CD4-positive, alpha-beta T cell treated with Interleukin-17A for 4 hours (primary cell): ENCODE measurements around the gene BACH2.
A peak's percentile ranks its signal among the peaks of the same experiment; 100 is the strongest.
"Not testable (repeated sequence)": the region's sequence is repeated elsewhere in the genome, so short reads cannot be mapped to it uniquely, and the experiment has no call there.

Experiments used
- DNase-seq: peaks from one replicate; pipeline ENCODE4 v3.0.0-alpha.2; 2020; ENCODE audit warnings: mixed read lengths

The BACH2 gene

DNA sequence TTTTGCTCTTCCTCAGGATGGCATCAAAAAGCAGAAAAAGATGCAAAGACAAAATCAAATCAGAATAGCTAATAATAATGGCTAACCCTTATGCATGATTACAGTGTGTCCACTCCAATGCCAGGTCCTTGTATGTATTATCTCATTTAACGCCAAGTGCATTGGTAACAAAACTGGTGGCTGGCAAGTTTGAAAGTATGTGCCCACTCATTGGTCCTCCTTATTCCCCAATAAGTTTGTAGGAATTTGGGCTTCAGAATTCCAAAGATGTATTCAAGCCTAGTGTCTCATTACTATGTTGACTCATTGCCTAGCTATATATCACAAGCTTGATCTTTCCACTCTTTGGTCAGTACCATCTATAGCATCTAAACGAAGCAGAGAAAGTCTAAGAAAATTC is 205.8 kb downstream of the BACH2 start:
- DNase-seq: no peak

DNA sequence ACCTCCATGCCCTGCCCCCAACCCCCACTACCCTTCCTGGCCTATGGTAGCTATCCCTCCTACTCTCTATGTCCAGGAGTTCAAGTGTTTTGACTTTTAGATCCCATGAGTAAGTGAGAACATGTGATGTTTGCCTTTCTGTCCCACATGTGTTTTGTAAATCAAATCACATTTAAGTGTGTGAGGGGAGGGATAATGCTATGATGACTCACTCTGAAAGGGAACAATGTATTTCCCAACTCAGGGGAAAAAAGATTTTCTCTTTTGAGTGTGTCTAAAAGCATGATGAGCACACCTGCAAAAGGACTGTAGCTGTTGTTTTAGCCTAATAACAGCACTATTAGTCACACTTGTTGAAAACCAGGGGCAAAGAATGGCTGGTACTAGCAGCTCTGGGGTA is 208.6 kb downstream of the BACH2 start:
- no peak for DNase-seq

DNA sequence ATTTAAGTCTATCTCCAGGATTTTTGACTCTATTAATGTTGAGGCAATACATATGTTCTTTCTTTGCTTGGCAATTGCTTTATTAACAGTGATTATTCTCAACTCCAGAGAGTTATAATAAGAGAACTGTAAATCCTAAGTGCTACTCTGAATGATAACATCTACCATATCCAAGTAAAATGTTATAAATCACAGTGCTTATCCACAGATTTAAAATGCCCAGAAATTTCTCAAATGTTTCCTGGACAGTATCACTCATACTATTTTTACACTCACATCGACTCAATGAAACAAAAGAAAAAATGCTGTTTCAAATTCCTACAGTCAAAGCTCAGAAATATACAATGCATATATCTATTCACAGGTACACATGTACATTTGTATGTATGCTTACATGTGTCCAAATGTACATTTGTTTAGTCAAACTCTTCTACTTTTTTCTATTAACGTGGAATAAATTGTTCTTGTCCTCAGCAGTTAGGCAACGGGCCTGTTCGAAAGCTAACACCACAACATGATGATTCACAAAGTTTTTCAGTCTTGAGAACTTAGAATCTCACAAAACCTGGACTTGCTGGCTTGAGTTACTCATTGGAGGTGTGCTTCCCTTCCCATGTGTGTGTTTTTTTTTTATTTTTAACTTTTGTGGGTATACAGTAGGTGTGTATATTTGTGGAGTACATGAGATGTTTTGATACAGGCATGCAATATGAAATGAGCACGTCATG is 209.4 kb downstream of the BACH2 start:
- no peak for DNase-seq

DNA sequence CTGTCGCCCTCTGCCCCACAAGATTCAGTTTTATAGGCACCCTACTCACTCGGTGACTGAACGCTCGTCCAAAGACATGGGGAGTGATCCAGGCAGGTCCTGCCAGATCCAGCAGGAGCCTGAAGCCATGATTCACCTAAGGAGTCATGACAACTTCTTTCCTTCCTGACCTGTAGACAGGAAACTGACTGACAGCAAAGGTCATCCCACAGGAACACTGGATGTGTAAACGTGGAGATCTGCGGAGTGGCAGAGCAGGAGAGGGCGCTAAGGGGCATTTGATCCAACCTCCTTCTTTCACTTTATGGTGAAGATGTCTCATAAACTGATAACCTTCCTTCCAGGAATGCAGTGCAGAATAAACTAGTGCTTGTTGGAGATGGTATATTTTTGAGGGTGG is 210.1 kb downstream of the BACH2 start:
- no peak for DNase-seq

DNA sequence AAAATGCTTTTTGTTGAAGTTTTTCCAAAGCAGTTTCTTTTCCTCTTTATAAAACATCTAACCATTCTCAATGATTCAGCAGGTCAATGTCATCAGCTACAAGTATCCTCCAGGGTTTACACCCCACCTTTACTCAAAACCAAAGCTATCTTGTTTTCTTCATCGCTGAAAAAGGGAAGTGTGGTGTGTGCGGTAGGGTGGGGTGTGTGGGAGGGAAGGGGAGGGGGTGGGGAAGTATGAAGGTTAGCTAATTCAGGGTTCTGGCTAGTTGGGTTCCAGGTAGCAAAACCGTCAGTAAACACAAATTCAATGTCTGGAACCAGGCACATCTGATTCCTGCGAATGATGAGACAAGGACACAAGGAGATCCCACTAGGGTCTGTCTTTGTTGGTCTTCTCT is 212.8 kb downstream of the BACH2 start:
- peak; percentile 69 for DNase-seq

DNA sequence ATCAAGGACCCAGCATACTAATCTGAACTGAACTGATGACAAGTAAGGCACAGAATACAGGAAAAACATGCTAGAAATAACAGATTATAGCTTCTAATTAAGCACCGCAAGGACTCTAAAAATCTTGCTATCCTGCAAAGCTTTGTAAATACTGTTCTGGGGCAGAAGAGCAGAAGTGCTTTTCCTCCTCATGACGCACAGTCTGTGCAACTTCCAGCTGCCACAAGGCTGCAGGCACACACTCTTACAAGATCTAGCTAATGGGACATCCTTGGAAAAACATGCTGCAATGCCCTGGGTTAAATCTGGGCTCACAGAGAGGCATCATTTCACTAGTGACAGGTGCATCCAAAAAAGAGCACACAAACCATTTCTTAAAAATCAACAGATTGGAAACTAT is 213.8 kb downstream of the BACH2 start:
- DNase-seq: peak; percentile 41

DNA sequence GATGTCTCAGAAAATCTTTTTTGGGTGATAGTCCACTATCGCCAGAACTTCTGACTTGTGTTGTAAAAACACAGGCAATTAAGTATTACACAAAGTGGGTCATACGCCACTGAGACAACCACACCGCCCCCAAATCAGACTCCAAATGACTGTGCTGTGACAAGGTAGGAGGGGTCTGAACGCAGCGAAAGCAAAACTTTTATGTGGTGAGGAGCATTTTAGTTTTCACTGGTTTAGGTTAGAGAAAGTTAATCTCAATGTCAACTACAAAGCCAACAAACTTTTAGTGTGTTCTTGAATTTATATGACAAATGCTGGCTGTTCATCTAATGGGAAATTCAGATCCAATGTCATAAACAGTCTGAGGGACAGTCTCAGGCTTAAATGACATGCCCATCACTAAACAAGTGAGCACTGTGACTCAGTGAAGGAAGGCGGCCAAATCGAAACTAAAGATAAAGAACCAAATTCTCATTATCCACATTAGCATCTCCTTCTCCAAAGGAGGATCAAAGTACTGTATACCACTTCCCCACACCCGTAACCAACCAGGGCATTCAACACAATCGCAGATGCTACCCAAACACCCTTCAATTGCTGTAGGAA is 215.7 kb downstream of the BACH2 start:
- DNase-seq: peak; percentile 70

DNA sequence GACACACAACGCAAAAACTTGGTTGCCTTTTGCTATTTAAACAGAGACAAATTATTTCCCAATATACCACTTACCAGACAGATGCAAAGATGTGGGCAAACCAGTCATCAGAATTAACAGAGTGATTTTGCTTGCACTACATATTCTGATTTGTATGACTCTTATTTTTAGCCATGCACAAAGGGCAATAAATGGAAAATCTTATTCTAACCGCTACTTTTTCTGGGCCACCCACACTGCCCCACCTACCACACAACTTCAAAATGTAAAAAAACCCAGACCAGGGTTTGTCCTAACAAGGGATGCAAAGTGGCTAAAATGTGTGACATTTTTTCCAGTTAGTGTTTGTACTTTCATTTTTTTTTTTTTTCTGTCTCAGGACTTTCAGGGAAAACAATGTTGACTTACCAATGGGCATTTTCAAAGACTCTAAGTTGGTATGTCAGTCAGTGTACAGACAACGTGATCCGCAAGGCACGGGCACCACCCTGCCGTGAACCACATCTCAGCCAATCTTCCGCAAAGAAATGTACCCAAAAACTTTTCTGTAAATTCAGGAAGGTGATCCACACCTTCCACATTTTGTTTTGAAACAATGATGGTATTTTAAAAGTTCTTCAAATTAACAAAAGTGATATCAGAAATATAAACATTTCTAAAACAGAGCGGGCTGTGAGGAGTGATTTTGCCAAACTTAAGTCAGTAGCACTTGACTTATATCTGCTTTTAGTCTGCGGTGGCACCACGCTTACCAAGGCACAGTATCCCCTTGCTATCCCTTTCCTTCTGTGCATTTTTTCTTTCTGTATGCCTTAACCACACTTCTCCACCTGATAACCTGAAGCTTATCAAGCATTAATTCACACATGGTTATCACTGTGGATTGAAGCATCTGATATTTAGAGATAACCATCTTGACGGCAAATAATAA is 216.8 kb downstream of the BACH2 start:
- DNase-seq: peak; percentile 34

DNA sequence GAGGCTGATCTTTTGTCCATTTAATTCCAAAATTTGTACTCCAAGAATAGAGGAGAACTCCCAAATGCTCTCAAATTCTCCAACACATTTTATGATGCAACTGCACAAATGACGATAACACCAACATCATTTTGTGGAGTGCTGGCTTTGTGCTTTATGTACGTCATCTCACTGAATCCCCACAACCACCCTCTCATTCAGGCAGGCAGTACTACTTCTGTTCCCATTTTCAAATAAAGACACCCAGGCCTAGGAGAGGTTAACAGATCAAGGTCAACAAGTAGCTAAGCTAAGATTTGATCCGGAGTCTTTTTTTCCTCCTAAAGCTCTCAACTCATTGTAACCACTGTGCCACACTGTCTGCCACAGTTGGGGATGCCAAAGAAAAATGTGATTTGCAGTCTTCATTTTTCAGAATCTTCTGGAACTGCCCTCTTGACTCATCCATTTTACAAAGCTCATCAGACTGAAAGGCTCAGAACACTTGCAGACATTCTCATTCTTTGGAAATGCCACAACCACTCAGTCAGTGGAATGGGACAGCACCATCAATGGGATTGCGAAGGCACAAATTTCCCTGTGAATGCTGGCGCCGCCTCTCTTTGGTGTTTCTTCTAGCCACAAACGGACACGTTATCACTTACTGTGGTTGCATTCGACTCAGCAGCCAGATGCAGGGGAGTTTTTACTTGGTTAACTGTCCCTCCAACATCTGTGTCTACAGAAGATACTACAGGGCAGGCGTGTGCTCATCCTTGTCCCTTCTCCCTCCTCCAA is 217.9 kb downstream of the BACH2 start:
- DNase-seq: peak; percentile 33

DNA sequence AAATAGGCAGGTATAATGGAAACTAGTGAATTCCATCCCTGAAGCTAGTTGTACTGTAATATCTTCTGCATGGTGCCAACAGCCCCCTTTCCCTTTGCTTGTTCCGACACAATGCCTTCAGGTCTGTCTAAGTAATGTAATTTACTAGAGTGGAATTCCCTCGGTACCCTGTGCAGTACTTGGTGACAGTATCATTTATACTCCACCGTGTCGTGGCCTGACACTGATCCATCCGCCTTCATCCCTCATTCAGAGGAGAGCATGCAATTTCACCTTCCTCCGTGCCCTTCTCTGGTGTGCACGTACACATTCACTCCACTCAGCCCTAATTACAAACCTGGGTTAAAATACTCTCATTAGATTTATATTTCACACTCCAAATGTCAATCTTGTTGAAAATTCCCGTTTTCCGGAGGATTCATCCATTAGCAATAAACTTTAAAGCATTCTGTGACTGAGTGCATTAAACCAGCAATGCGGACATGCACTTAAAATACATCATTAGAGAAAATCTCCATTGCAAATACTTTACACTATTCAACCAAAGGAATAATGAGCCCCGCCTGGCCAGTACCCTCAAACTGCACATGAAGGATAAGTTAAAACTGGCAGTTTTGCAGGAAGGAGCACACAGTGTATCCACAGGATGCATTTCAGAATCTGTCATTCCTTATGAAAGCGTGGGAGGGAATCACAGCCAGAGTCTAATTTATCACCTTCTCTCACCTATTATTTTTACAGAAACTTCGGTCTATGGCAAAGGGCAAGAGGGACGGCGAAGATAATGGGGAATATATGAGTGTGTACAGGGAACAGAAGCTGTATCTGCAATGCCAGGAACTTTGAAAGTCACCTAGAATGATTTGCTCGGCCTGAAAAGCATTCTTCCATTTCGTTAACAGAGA is 219.9 kb downstream of the BACH2 start:
- no peak for DNase-seq

DNA sequence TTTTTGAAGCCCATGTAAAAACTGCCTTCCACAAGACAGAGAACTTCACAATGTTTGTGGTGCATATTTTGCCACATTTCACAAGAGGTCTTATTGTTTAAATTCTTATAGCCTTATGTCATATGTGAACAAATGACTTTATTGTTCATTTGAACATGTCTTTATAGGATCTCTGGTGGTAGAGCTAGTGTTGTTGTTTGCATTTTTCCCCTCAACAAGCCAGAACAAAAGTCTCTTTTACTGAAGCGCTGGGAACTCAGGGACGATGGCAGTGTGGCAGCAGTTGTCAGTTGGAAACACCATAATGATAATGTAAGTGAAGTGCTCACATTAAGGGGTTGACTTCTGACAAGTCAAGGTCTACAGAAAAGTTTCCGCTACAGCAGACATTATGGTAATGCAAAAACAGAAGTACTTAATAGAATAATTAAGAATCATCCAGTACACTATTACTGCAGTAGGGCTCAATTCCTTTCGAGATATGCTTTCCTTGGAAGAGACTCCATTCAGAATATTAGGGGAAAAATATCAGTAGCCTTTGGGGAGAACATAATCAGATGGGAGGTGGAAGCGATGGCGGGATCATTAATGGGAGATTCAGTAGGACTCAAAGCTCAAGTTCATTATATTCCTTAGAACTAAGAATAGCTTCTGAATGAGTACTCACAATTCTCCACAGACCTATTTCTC is 222.3 kb downstream of the BACH2 start:
- no peak for DNase-seq

DNA sequence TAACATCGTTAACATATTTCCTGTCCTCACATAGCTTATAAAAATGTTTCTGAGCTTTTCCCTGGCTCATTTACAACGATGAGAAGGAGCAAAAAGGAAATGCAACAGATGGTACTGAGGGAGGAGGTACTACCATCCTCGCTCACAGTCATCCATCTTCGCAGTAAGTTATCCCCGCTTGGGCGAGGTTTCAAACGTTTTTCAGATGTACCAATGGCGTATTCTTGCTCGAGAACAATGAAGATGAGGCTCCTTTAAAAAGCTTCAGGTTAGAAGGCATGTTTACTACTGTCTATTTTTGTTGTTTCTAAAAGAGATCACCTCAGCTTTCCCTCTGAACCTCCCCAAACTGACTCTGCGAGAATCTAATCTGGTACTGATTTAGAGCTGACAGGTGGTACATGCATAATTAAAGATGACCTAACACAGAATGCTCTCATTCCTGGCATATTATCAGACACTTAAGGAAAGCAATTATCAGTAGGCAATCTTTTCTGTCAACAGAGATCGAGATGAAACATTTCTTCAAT is 223.6 kb downstream of the BACH2 start:
- DNase-seq: peak; percentile 16

DNA sequence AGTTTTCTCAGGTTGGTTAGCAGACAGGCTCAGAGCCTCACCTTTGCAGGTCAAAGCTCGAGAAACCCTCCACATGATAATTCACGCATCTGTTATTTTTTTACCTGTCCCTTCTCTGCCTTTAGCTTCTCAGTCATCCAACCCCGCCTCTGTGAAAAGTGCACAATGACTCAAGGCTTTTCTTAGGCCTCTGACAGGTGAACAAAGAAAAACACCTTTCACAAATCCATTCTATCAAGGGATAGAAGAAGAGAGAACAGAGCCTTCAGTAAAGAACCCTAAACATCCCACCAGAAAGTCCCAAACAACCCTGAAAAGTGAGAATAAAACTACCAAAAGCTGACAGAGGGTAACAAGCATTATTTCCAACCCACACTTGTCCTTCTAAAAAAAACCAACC is 224.1 kb downstream of the BACH2 start:
- DNase-seq: peak; percentile 28

DNA sequence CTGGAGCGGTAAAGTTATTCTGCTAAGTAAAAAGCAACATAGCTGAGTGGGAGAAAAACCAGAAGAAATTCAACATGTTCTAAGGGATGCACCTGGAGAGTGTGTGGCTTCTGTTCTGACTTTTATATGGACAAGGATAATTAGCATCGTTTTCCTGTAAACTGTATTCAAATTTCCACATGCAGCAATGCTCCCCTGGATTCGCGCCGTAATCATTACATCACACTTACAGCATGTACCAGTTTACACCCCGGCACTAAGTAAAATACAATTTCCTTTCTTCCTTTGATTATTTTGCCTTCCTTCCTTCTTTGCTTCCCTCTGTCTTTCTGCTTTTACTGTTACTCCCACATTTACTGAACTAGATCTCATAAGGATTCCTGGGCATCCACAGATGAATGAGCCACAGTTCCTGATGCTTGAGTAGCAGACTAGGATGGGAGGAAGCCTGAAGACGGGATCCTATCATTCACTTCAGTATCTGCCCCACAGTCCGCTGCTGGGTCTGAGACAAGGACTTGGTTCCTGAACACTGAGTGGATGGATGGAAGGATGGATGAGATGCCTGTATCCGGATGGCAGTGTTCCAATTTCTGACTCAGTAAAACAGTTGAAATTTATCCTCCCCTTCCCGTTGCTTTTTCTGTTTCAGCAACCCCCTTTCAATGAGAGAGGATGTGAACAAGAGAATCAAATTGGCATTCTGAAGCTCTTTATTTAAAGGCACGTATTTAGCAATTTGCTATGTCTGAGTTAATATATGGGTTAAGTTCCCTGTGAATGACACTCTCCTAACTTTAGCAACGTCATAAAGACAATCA is 227.7 kb downstream of the BACH2 start:
- DNase-seq: no peak

DNA sequence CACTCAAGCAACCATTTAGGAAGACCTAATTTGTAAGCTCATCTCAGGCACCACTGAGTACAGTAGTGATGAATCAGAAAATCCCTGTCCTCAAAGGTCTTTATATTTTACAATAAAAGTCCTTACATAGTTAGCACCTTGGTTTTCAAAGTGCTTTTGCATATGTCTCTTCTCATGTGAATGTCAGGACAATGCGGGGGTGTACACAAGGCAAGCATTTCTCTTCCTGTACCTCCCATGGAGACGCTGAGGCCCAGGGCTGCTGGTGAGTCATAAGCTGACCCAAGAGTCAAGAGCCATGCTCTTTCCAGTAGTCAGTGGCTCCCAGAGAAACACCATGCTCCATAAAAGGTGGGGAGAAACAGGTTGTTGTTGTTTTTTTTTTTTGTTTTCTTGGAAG is 228.4 kb downstream of the BACH2 start:
- DNase-seq: peak; percentile 27

DNA sequence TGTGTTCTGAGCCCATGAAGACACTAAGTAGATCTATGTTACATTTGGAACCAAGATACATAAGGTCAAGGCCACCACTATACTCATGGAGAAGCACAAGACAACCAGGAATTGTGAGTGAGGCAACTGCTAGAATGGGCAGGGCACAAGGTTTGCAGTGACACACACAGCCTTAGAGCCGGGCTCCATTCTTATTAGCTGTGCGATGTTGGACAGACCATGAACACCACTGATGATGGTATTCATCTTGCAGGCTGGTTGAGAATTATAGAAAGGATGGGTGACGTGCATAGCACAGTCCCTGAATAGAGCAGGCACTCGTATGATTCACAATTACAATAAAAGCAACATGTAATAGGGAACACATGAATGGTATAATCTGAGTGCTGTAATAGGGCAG is 229.9 kb downstream of the BACH2 start:
- DNase-seq: no peak

DNA sequence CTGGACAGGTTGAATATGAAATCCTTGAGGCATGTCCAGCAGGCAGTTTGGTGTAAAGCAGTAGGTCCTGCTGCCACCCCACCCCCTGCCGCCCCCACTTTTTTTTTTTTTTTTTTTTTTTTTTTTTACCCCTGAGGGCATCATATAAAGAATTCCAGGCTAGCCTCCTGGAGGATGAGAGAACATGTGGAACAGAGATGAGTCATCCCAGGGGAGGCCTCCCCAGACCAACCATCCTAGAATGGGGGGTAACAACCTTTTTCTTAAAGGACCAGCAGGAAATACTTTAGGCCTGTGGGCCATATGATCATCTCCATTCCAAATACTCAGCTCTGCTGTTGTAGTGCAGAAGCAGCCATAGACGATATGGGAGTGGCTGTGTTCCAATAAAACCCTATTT is 231.5 kb downstream of the BACH2 start:
- no peak for DNase-seq

DNA sequence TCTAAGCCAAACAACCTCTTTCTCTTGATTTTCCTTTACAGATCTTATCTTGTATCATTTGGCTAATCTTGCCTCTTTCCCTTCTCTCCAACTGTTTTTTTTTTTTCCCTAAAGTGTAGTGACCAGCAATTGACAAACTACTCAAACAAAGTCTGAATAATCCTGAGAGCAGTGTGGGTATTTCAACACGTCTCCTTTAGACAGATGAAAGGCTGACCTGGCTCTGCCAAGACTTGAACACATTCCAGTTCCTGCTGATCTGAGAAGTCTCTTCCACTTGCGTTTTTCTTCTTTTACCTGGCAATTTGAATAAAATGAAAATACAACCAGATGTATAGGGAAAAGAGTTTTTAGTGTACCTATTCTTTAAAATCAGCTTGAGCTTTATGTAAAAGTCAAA is 234.0 kb downstream of the BACH2 start:
- DNase-seq: no peak

DNA sequence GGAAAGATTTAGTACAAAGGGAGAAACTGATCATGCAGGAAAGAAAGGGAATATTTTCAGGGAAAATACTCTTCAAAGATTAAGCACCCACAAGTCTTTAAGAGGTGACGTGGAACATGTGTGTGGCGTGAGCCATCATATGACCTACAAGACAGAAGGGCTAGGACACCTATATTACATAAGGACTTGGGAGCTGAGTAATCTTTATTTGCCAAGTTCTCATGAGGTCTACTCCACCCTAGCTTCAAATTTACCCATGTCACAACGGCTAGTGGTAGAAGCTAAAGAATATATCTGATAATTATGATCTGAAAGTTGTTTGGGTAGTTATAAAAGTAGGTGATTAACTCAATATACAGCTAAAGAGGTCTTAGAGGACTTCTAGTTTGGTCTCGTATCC is 234.6 kb downstream of the BACH2 start:
- DNase-seq: no peak

DNA sequence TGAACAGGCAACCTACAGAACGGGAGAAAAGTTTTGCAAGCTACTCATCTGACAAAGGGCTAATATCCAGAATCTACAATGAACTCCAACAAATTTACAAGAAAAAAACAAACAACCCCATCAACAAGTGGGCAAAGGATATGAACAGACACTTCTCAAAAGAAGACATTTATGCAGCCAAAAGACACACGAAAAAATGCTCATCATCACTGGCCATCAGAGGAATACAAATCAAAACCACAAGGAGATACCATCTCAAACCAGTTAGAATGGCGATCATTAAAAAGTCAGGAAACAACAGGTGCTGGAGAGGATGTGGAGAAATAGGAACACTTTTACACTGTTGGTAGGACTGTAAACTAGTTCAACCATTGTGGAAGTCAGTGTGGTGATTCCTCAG is 237.5 kb downstream of the BACH2 start:
- not testable (repeated sequence) for DNase-seq
